Stimulated activated memory B cell treated with anti-CD40 and anti-IgM and Interleukin-4, amounts not matched to agents 10 μg/mL and 1 μg/mL and 100 μg/mL, for 72 hours (primary cell): ENCODE data around the gene THOC2.
A peak's percentile ranks its signal among the peaks of the same experiment; 100 is the strongest.
"Not testable (repeated sequence)": the region's sequence is repeated elsewhere in the genome, so short reads cannot be mapped to it uniquely, and the experiment has no call there.

Experiments used
- ATAC-seq: fragments of 150-1000 bp; cut with Tn5 transposase; 2 replicates; pipeline ENCODE4 v1.10.0; 2021
- H3K27ac Mint-ChIP-seq: one replicate; pipeline ENCODE4 v1.8.0; 2022; ENCODE audit warnings: mild to moderate bottlenecking, mixed read lengths
- H3K27me3 Mint-ChIP-seq: one replicate; pipeline ENCODE4 v1.8.0; 2022; ENCODE audit warnings: mixed read lengths
- H3K36me3 Mint-ChIP-seq: one replicate; pipeline ENCODE4 v1.8.0; 2022; ENCODE audit warnings: mixed read lengths
- H3K4me1 Mint-ChIP-seq: one replicate; pipeline ENCODE4 v1.8.0; 2022; ENCODE audit warnings: mixed read lengths
- H3K4me3 Mint-ChIP-seq: one replicate; pipeline ENCODE4 v1.8.0; 2022; ENCODE audit warnings: mild to moderate bottlenecking, moderate library complexity, mixed read lengths
- H3K9me3 Mint-ChIP-seq: one replicate; pipeline ENCODE4 v1.8.0; 2022; ENCODE audit warnings: mixed read lengths

The THOC2 gene

DNA sequence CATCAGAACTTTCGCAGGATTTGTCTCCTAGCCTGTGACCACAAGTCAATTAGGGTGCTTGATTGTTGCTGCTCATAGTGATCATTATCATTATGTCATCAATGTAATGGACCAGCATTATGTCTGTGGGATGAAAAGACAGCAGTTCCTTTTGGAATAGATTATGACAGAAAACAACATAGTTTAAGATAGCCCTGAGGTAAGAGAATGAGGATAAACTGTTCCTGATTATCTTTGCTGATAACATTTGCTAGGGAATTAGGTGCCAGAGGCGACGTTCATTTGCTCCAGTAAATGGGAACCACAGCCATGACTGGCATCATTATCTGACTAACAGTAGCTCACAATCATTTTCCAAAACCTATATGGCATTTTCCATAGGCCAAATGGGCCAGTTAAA is 12.7 kb upstream of the THOC2 start:
- no peaks in the 10 kb centered on the region for H3K36me3 Mint-ChIP-seq
- no peaks in the 10 kb centered on the region for H3K9me3 Mint-ChIP-seq
- H3K27me3 Mint-ChIP-seq: no peaks in the 10 kb centered on the region
- ATAC-seq: no peak
- no peaks in the 10 kb centered on the region for H3K4me1 Mint-ChIP-seq
- H3K4me3 Mint-ChIP-seq: no peak overlapping the region
- H3K27ac Mint-ChIP-seq: no peak overlapping the region

DNA sequence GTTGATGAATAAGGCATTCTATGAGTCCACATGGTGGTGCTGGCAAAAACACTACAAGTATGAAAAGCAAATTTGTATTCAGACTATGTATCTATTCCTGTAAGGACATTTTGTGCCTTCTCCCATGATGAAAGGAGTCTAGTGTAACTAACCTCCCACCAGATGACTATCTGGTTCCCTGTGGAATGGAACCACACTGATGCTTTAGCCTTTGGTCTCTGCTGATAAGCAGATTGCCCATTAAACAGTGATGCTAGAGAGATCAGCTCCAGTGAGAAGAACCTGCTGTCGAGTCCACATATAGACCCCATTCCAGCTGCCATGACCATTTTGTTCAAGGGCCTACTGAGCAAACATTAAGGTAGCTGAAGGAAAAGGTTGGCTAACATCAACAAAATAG is 10.5 kb upstream of the THOC2 start:
- Mint-ChIP-seq H3K36me3 (no peaks in the 10 kb centered on the region), H3K27ac (no peak overlapping the region), H3K4me1 (no peaks in the 10 kb centered on the region), H3K27me3 (no peaks in the 10 kb centered on the region), H3K4me3 (no peak overlapping the region), H3K9me3 (no peaks in the 10 kb centered on the region)
- ATAC-seq: no peak

DNA sequence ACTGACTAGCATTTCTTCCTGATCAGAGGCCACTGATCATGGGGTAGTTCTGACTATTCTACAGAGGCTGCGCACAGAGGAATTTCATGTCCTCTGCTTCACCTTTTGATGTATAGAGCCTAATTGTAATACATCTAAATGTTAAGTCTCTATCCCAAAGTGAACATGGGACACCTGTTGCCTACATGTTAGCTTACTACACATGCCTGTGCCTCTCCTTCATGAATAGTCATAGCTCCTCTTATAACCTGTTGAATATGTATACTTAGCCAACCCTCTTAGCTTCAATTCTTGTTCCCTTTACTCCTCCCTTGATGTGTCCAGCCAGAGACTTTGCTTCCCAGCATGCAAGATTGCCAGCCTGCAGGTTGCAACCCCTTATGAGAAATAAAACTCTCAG is 9.6 kb upstream of the THOC2 start:
- no peaks in the 10 kb centered on the region for H3K4me1 Mint-ChIP-seq
- no peak for ATAC-seq
- no peak overlapping the region for H3K27ac Mint-ChIP-seq
- no peaks in the 10 kb centered on the region for H3K27me3 Mint-ChIP-seq
- H3K4me3 Mint-ChIP-seq: no peak overlapping the region
- no peaks in the 10 kb centered on the region for H3K9me3 Mint-ChIP-seq
- H3K36me3 Mint-ChIP-seq: no peaks in the 10 kb centered on the region

DNA sequence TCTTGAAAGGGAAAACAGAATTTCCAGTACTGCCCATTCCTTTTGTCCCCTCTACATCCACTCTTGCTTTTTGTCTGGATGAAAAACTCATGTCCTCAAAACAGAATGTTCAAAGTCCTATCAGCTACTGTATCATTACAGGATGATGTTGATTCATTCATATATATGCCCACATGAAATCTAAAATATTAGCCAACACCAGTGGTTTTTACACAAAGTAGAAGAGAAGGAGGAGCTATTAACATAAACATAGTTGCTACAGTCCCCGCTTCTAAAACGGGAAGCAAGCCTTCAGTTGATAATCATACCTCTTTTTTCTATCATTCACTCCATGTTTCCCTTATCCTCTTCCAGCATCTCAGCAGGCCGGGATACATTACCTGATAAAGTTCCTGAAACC is 7.7 kb upstream of the THOC2 start:
- Mint-ChIP-seq H3K36me3 (no peaks in the 10 kb centered on the region), H3K4me3 (no peak overlapping the region), H3K9me3 (no peaks in the 10 kb centered on the region), H3K27me3 (no peaks in the 10 kb centered on the region), H3K27ac (no peak overlapping the region), H3K4me1 (no peaks in the 10 kb centered on the region)
- ATAC-seq: no peak

DNA sequence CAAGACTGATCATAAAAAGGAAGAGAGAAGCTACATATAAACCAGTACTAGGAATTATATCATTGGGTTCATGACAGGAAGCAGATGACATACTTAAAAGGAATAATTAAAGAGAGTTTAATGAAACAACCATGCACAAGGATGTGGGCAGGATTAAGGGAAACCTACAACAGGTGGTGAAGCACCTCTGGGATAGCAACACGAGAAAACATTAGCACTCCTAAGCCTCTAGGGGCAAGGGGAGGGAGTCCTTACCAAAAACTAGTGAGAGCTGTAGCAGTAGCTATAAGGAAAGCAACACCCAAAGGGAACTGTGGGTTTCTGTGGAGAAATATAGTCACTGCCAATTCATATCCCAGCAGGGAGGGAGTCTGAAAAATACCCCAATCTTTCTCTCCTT is 7.2 kb upstream of the THOC2 start:
- no peaks in the 10 kb centered on the region for H3K9me3 Mint-ChIP-seq
- no peak overlapping the region for H3K27ac Mint-ChIP-seq
- no peak for ATAC-seq
- no peaks in the 10 kb centered on the region for H3K36me3 Mint-ChIP-seq
- no peak overlapping the region for H3K4me3 Mint-ChIP-seq
- no peaks in the 10 kb centered on the region for H3K27me3 Mint-ChIP-seq
- no peaks in the 10 kb centered on the region for H3K4me1 Mint-ChIP-seq

DNA sequence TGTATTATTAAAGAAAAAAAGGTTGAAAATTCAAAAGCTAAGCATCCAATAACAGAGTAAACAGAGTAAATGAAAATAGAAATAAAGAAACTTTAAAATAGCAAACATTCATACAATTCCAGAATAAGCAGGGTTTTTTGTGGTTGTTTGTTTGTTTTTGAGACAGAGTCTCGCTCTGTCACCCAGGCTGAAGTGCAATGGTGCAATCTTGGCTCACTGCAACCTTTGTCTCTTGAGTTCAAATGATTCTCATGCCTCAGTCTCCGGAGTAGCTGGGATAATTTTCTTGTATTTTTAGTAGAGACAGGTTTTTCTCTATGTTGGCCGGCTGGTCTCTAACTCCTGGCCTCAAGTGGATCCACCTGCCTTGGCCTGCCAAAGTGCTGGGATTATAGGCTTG is 6.6 kb upstream of the THOC2 start:
- no peaks in the 10 kb centered on the region for H3K9me3 Mint-ChIP-seq
- no peak overlapping the region for H3K4me3 Mint-ChIP-seq
- no peaks in the 10 kb centered on the region for H3K4me1 Mint-ChIP-seq
- no peaks in the 10 kb centered on the region for H3K27me3 Mint-ChIP-seq
- no peaks in the 10 kb centered on the region for H3K36me3 Mint-ChIP-seq
- ATAC-seq: no peak
- no peak overlapping the region for H3K27ac Mint-ChIP-seq

DNA sequence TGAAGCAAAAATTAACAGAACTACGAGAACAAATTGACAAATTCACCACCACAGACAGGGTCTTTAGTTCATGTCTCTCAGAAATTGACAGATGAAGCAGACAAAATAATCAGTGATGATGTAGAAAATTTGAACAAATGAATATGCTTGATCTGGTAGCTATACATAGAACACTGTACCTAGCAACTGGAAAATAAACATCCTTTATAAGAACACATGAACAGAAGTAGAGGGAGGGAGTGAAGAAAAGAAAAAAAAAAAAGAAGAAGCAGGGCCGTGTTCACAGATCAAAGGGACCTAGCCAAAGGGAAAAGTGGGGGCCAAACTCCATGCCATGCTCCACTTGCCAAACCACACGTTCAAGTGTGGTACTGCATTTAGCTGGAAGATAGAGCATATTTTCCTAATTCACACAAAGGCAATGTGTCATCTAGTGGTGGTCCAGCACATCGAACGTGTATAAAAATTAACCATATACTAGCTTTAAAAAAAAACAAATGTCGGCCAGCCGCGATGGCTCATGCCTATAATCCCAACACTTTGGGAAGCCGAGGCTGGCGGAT is 5.6 kb upstream of the THOC2 start:
- Mint-ChIP-seq H3K27me3 (no peaks in the 10 kb centered on the region), H3K9me3 (no peaks in the 10 kb centered on the region), H3K36me3 (no peaks in the 10 kb centered on the region), H3K27ac (no peak overlapping the region), H3K4me1 (no peaks in the 10 kb centered on the region), H3K4me3 (no peak overlapping the region)
- no peak for ATAC-seq

DNA sequence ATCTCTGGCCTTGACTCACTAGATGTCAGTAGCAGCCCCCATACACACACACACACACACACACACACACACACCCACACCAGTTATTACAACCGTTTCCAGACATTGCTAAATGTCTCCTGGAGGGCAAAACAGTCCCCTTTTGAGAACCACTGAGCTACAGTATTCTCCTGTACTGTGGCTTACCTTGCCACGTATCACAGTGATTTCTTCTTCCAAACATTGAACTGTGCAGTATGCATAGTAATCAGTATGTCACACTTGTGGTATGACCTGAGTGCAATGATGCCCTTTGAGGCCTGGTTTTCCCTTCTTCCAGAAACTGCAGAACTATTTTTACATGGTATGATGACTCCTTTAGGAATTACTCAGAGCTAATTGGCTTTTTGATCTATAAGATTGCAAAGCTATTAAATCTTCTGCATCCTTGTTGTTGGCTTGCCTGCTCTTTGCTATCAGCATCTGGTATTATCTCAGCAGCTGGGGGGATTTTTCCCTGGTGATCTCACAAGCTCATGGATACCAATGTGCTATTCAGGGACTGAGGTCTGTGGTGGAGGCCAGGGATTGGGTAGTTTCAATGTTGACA is 3.6 kb upstream of the THOC2 start:
- ATAC-seq: no peak
- no peak overlapping the region for H3K27ac Mint-ChIP-seq
- H3K36me3 Mint-ChIP-seq: no peaks in the 10 kb centered on the region
- no peak overlapping the region for H3K4me3 Mint-ChIP-seq
- no peaks in the 10 kb centered on the region for H3K9me3 Mint-ChIP-seq
- H3K27me3 Mint-ChIP-seq: no peaks in the 10 kb centered on the region
- H3K4me1 Mint-ChIP-seq: peaks cover 7% of the 10 kb centered on the region

DNA sequence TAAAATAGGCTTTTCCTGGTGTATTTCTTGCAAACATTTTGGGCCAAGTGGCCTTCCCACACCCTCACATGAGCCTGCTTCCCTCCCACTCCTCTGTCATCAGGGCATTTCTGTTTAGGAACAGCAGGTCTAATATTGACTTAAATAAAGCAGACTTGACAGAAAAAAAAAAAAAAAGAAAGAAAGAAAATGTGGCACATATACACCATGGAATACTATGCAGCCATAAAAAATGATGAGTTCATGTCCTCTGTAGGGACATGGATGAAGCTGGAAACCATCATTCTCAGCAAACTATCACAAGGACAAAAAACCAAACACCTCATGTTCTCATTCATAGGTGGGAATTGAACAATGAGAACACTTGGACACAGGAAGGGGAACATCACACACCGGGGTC is 2.3 kb upstream of the THOC2 start:
- H3K36me3 Mint-ChIP-seq, H3K4me3 Mint-ChIP-seq: not testable (repeated sequence)

DNA sequence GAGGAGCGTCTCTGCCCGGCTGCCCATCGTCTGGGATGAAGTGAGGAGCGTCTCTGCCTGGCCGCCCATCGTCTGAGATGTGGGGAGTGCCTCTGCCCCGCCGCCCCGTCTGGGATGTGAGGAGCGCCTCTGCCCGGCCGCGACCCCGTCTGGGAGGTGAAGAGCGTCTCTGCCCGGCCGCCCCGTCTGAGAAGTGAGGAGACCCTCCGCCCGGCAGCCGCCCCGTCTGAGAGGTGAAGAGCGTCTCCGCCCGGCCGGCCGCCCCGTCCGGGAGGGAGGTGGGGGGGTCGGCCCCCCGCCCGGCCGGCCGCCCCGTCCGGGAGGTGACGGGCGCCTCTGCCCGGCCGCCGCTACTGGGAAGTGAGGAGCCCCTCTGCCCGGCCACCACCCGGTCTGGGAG is 1.2 kb upstream of the THOC2 start:
- ATAC-seq, H3K36me3 Mint-ChIP-seq, H3K27me3 Mint-ChIP-seq, H3K9me3 Mint-ChIP-seq, H3K27ac Mint-ChIP-seq: not testable (repeated sequence)
- H3K4me1 Mint-ChIP-seq: peaks cover 21% of the 10 kb centered on the region
- peak overlapping the region; percentile 96 for H3K4me3 Mint-ChIP-seq

More for the DNA sequence above, 2.3 kb upstream of the THOC2 start:
- peaks cover 15% of the 10 kb centered on the region for H3K4me1 Mint-ChIP-seq
- not testable (repeated sequence) for H3K9me3 Mint-ChIP-seq, H3K27me3 Mint-ChIP-seq, H3K27ac Mint-ChIP-seq, ATAC-seq

DNA sequence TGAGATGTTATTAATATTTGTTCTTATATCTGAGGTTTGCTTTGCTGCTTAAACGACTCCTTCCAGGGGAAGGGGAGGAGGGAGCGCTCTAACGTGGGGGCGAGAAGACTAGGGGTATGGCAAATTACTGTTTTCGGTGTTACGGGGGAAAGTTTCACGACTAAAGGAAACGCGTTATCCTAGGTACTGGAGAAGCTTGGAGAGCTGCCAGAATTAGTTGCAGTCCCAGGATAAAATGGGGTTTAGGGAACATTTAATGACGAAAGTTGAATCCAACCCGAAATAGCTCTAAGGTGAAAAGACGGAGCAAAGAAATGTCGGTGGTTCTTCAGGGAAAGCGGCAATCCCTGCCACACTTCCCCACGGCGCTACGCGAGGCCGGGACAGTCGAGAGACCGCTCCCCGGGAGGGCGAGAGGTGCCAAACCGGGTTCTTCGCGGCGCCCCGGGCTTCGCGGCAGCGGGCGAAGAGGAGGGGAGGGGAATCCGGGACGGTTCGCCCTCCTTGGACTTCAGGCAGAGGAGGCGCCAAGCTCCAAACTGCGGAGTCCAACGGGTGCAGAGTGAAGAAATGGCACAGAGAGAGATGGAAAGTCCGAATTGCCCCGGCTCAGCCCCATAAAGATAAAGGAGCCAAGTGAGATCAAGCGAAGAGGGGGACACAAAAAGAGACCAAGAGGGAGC is 724 bp downstream of the THOC2 start:
- Mint-ChIP-seq H3K9me3 (no peaks in the 10 kb centered on the region), H3K27me3 (no peaks in the 10 kb centered on the region), H3K4me1 (peaks cover 22% of the 10 kb centered on the region), H3K27ac (peak overlapping the region; percentile 95), H3K4me3 (peak overlapping the region; percentile 96), H3K36me3 (peaks cover 5% of the 10 kb centered on the region)
- peak; percentile 34 for ATAC-seq

DNA sequence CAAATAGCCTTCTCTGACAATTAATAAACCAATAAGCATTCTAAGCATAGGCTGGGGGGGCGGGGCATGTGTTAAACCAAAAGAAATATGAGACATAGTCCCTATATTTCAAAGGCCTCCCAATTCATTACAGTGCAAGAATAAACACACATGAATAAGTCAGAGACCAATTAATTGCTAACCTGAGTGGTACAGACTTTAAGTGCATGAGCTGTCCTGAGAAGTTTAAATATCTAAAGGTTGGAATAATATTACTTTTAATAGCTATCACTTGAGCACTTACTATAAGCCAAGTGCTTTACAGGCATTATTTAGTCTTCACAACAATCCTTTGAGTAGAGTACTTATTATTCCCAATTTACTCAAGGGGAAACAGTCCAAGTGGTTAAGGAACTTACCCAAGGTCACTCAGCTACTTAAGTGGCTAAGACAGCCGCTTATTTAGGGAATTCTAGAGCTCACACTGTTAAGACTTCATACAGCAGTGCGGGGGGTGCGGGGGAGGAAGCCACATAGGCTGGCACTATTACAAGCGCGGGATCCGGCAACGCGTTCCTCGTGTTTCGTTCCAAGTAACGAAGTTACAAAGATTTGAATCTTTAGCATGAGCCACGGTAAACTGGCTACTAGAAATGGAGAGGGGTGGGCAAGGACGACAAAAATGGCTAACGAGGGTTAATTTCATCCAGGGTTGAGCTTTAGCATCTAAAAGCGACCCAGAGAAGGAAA is 1.4 kb downstream of the THOC2 start:
- no peaks in the 10 kb centered on the region for H3K27me3 Mint-ChIP-seq
- ATAC-seq: no peak

DNA sequence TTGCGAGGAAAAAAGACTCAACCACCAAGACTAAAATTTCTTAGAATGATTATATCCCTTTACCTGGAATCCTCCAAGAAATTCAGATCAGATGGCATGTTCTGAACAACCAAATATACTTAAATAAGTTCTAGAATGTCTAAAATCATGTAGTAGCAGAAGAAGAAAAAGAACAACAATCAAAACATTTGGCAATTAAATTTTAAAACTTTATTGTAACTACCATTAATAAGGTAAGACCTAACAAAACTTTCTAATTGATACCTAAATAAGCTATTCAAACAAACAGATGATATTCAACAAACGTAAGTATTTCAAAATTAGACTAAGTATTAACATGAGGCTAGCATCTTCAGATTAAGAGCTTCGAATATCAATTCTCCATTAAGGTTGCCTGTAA is 4.3 kb downstream of the THOC2 start:
- peaks cover 5% of the 10 kb centered on the region for H3K36me3 Mint-ChIP-seq
- ATAC-seq: no peak
- H3K4me1 Mint-ChIP-seq: peaks cover 22% of the 10 kb centered on the region
- H3K27ac Mint-ChIP-seq: no peak overlapping the region
- no peaks in the 10 kb centered on the region for H3K9me3 Mint-ChIP-seq
- no peak overlapping the region for H3K4me3 Mint-ChIP-seq
- H3K27me3 Mint-ChIP-seq: no peaks in the 10 kb centered on the region

More for the DNA sequence above, 1.4 kb downstream of the THOC2 start:
- H3K27ac Mint-ChIP-seq: peak overlapping the region; percentile 95
- no peaks in the 10 kb centered on the region for H3K9me3 Mint-ChIP-seq
- H3K36me3 Mint-ChIP-seq: peaks cover 5% of the 10 kb centered on the region
- H3K4me3 Mint-ChIP-seq: peak overlapping the region; percentile 96
- H3K4me1 Mint-ChIP-seq: peaks cover 22% of the 10 kb centered on the region

DNA sequence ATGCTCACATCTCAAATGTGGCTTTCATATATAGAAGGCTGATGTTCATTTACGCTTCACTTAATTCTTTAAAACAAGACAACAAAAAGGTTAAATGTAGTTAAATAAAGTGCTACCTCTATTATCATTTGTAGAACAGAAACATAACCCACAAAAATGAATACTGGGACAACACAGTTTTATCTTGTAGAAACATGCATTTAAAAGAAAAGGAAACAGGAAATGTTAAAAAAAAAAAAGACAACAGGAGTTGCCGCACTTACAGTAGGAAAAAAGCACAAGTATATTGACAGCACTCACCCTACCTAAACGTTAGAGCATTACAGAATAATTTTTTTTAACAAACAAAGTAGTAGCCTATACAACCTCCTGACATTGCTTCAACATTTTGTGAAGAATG is 4.8 kb downstream of the THOC2 start:
- peaks cover 22% of the 10 kb centered on the region for H3K4me1 Mint-ChIP-seq
- H3K27ac Mint-ChIP-seq: no peak overlapping the region
- H3K36me3 Mint-ChIP-seq: peaks cover 5% of the 10 kb centered on the region
- H3K27me3 Mint-ChIP-seq: no peaks in the 10 kb centered on the region
- no peak overlapping the region for H3K4me3 Mint-ChIP-seq
- H3K9me3 Mint-ChIP-seq: no peaks in the 10 kb centered on the region
- ATAC-seq: no peak

DNA sequence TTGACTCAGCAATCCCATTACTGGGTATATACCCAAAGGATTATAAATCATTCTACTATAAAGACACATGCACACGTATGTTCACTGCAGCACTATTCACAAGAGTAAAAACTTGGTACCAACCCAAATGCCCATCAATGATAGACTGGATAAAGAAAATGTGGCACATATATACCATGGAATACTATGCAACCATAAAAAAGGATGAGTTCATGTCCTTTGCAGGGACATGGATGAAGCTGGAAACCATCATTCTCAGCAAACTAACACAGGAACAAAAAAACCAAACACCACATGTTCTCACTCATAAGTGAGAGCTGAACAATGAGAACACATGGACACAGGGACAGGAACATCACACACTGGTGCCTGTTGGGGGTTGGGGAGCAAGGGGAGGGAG is 10.7 kb downstream of the THOC2 start:
- H3K4me3 Mint-ChIP-seq, H3K27me3 Mint-ChIP-seq, H3K9me3 Mint-ChIP-seq, H3K36me3 Mint-ChIP-seq, H3K27ac Mint-ChIP-seq, ATAC-seq: not testable (repeated sequence)
- peaks cover 15% of the 10 kb centered on the region for H3K4me1 Mint-ChIP-seq

DNA sequence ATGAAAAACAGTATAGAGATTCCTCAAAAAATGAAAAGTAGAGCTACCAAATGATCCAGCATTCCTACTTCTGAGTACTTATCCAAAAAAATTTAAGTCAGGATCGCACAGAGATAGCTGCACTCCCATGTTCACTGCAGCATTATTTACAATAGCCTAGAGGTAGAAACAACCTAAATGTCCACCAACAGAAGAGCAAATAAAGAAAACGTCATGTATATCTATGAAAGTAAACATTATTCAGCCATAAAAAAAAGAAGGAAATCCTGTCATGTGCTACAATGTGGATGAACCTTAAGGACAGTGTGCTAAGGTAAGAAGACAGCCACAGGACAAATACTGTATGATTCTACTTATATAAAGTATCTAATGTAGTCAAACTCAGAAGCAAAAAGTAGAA is 12.4 kb downstream of the THOC2 start:
- peaks cover 5% of the 10 kb centered on the region for H3K36me3 Mint-ChIP-seq
- no peak overlapping the region for H3K27ac Mint-ChIP-seq
- no peak for ATAC-seq
- peaks cover 22% of the 10 kb centered on the region for H3K4me1 Mint-ChIP-seq
- no peaks in the 10 kb centered on the region for H3K27me3 Mint-ChIP-seq
- H3K9me3 Mint-ChIP-seq: no peaks in the 10 kb centered on the region
- no peak overlapping the region for H3K4me3 Mint-ChIP-seq
